Endothelial cell of umbilical vein (primary cell): ENCODE data around the gene RPL18A. TPM values are rescaled to one million over a fixed set of nuclear protein-coding genes. Genes with fewer than 3 reads are reported as not detected.

Experiments used
- BruUV-seq: library from RNA; stranded (reverse); fragments of 400-500 nt; replicated peaks from 2 replicates; lab custom pipeline; 2021; lab: Mats Ljungman, UMichigan
- CTCF ChIA-PET: fragments of 300-600, 350-600 bp; sonication (Branson Sonifier 250); formaldehyde crosslinking; loops from one replicate; lab custom pipeline; 2021; ENCODE audit warnings: antibody characterized with exemption, inconsistent platforms; lab: Charles Lee
- POLR2A ChIA-PET: fragments of 300-600, 350-600 bp; sonication (Branson Sonifier 250); formaldehyde crosslinking; loops from one replicate; lab custom pipeline; 2021; ENCODE audit warnings: antibody characterized with exemption, inconsistent platforms; lab: Charles Lee
- DNase-seq: peaks from one replicate; pipeline ENCODE4 v3.0.0-alpha.2; 2011; ENCODE audit warnings: low read depth, low spot score
- FAIRE-seq: peaks from 2 replicates; lab custom pipeline; 2011; peaks lifted over from hg19 to GRCh38; lab: Jason Lieb, UNC
- H2AFZ ChIP-seq: 2 replicates; pipeline ENCODE4 v1.6.0; 2012; ENCODE audit warnings: low read depth, low read length, control low read depth, inconsistent platforms
- H3K27ac ChIP-seq: 2 replicates; pipeline ENCODE4 v1.5.1; 2011; ENCODE audit warnings: low read depth, mild to moderate bottlenecking, control low read depth, low read length, moderate library complexity; ENCODE audit not compliant: insufficient read depth
- H3K27me3 ChIP-seq, 2 experiments: 2 replicates each; pipeline versions ENCODE4 v1.6.0 to v1.6.1; 2011; ENCODE audit warnings: low read length in 2 of 2, mixed read lengths in 1 of 2; ENCODE audit not compliant: control insufficient read depth in 2 of 2, insufficient read depth in 2 of 2
- H3K36me3 ChIP-seq, 2 experiments: 2 replicates in 1 of 2; 3 replicates in 1 of 2; pipeline ENCODE4 v1.5.1; 2011; ENCODE audit warnings: low read length in 2 of 2, mild to moderate bottlenecking in 1 of 2, moderate library complexity in 1 of 2; ENCODE audit not compliant: control insufficient read depth in 2 of 2, insufficient read depth in 2 of 2; ENCODE audit errors: extremely low read depth in 1 of 2
- H3K4me1 ChIP-seq: 3 replicates; pipeline ENCODE4 v1.5.1; 2011; ENCODE audit warnings: mild to moderate bottlenecking, low read length; ENCODE audit not compliant: control insufficient read depth, insufficient read depth; ENCODE audit errors: extremely low read depth
- H3K4me2 ChIP-seq: 2 replicates; pipeline ENCODE4 v1.6.1; 2011; ENCODE audit warnings: low read length, control low read depth, mixed read lengths; ENCODE audit not compliant: insufficient read depth
- H3K4me3 ChIP-seq, 3 experiments: fragments of 200-600 bp in 1 of 3; sonication (generic), shearing (Covaris generic) in 1 of 3; replicated peaks in 1 of 3; 2 replicates each; pipeline ENCODE4 v1.5.1; 2011 to 2016; ENCODE audit warnings: control low read depth in 3 of 3, low read length in 3 of 3, mild to moderate bottlenecking in 2 of 3, inconsistent platforms in 1 of 3, low read depth in 1 of 3, moderate library complexity in 1 of 3; ENCODE audit not compliant: insufficient read depth in 1 of 3
- H3K79me2 ChIP-seq: 2 replicates; pipeline ENCODE4 v1.6.0; 2012; ENCODE audit warnings: low read length, inconsistent platforms; ENCODE audit not compliant: control insufficient read depth, insufficient read depth
- H3K9ac ChIP-seq: replicated peaks from 2 replicates; pipeline ENCODE3; 2011; ENCODE audit warnings: low read length, control low read depth; ENCODE audit not compliant: insufficient read depth; ENCODE audit errors: extremely low read depth
- H3K9me1 ChIP-seq: replicated peaks from 3 replicates; pipeline ENCODE4 v1.6.0; 2011; ENCODE audit warnings: mild to moderate bottlenecking, low read length; ENCODE audit not compliant: control insufficient read depth, insufficient read depth; ENCODE audit errors: extremely low read depth
- H3K9me3 ChIP-seq: replicated peaks from 2 replicates; pipeline ENCODE4 v1.5.1; 2012; ENCODE audit warnings: low read length, inconsistent platforms; ENCODE audit not compliant: control insufficient read depth, insufficient read depth
- H4K20me1 ChIP-seq: replicated peaks from 2 replicates; pipeline ENCODE3; 2011; ENCODE audit warnings: mild to moderate bottlenecking, low read length; ENCODE audit not compliant: control insufficient read depth, insufficient read depth; ENCODE audit errors: extremely low read depth
- EZH2 ChIP-seq: IDR thresholded peaks from 2 replicates; pipeline ENCODE4 v1.6.1; 2012; ENCODE audit warnings: borderline replicate concordance, low read depth, mild to moderate bottlenecking, moderate library complexity, low read length, inconsistent platforms; ENCODE audit not compliant: severe bottlenecking
- FOS ChIP-seq: IDR thresholded peaks from 2 replicates; pipeline ENCODE4 v1.6.1; 2011; ENCODE audit warnings: mild to moderate bottlenecking, low read length, moderate library complexity, borderline replicate concordance; ENCODE audit not compliant: insufficient read depth
- GATA2 ChIP-seq: IDR thresholded peaks from 2 replicates; pipeline ENCODE4 v1.7.0; 2011; ENCODE audit warnings: low read depth, mild to moderate bottlenecking, moderate library complexity, mixed read lengths, low read length; ENCODE audit not compliant: insufficient read length, insufficient read depth
- JUN ChIP-seq: IDR thresholded peaks from 2 replicates; pipeline ENCODE4 v1.6.1; 2011; ENCODE audit warnings: borderline replicate concordance, low read depth; ENCODE audit not compliant: insufficient read length, insufficient read depth
- MYC ChIP-seq: IDR thresholded peaks from one replicate; pipeline ENCODE4 v1.6.1; 2011; ENCODE audit warnings: mild to moderate bottlenecking, low read depth, low read length
- POLR2A ChIP-seq: IDR thresholded peaks from 2 replicates; pipeline ENCODE4 v1.6.1; 2012; ENCODE audit warnings: low read depth, mild to moderate bottlenecking, control low read depth, low read length
- POLR2AphosphoS5 ChIP-seq: IDR thresholded peaks from 2 replicates; pipeline ENCODE4 v1.6.1; 2012; ENCODE audit warnings: low read depth, mild to moderate bottlenecking, control low read depth, low read length, moderate library complexity; ENCODE audit not compliant: insufficient read depth
- dilution Hi-C: fragments of 300-500 bp; cut with MboI; formaldehyde crosslinking; loops from one replicate; pipeline ENCODE4 v1.15.0; 2019; ENCODE audit warnings: low sequenced_read_pairs; ENCODE audit not compliant: extremely low pct_ligation_motif_present
- intact Hi-C: fragments of 100-400 bp; cut with micrococcal nuclease; formaldehyde crosslinking; loops from one replicate; pipeline ENCODE4 v1.10.0; 2022
- polyA plus RNA-seq, 4 experiments: library from polyadenylated mRNA; depleted of rRNA in 3 of 4; stranded (reverse) in 3 of 4; unstranded in 1 of 4; fragments of >200 nt; gene quantifications; 2 replicates each; pipeline versions ENCODE4 v1.2.1 to v1.2.3, GENCODE V29; 2011 to 2012; ENCODE audit warnings: missing spikeins in 1 of 4
- total RNA-seq: library from RNA; stranded (reverse); gene quantifications from 2 replicates; pipeline ENCODE4 v1.2.3, GENCODE V29; 2021
- TF ChIP-seq, protein P1 (sequence below): IDR thresholded peaks from 2 replicates; pipeline ENCODE4 v1.6.1; 2011; ENCODE audit not compliant: insufficient read depth, insufficient read length
- TF ChIP-seq, protein P2 (sequence below), 2 donors: IDR thresholded peaks; 1 replicate in 1 of 2; 2 replicates in 1 of 2; pipeline ENCODE4 v1.5.1; 2011; ENCODE audit warnings: low read length in 2 of 2, mild to moderate bottlenecking in 2 of 2, moderate library complexity in 2 of 2, control low read depth in 1 of 2, inconsistent platforms in 1 of 2, low read depth in 1 of 2; ENCODE audit not compliant: insufficient read depth in 1 of 2; ENCODE audit errors: extremely low read depth in 1 of 2

Gene RPL18A
- total and polyA plus RNA-seq, 2 donors (not counting 3 experiments of a cell fraction or from before 2014, with no cell fraction given) = 1,970 to 2,869 TPM

DNA sequence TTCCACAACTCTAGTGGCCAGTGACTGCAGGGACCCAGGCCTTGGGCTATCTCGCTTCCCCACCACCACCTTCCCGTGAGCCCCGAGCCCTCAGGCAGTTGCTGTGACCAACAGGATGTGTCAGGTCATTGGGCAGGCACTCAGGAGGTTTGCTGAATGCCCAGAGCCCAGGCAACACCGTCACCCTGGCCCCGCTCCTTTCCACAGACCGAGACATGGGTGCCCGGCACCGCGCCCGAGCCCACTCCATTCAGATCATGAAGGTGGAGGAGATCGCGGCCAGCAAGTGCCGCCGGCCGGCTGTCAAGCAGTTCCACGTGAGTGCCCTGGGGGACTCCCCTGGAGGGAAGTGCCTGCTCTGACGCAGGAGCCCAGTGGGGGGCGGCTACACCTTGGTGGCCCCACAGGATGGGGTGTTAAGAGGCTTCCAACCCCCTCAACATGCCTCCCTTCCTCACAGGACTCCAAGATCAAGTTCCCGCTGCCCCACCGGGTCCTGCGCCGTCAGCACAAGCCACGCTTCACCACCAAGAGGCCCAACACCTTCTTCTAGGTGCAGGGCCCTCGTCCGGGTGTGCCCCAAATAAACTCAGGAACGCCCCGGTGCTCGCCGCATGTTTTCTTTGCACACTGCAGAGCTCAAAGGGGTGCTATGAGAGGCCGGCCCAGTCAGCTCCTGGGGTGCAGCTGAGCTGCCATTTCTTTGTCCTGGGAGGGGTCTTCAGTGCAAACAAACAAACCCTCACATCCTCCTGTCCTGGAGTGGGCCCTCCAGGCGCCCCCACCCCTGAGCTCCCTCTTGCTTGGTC lies 3.2 kb downstream of the RPL18A start:
- no peak for FAIRE-seq
- H3K9ac ChIP-seq = no peak overlapping the region
- TF ChIP-seq, protein P1, sequence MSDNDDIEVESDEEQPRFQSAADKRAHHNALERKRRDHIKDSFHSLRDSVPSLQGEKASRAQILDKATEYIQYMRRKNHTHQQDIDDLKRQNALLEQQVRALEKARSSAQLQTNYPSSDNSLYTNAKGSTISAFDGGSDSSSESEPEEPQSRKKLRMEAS = no peak
- TF ChIP-seq MYC = no peak
- H3K36me3 ChIP-seq = peaks cover 19 to 31% of the 10 kb centered on the region in 2 experiments
- H4K20me1 ChIP-seq = peaks cover 4% of the 10 kb centered on the region
- BruUV-seq = no TSS peak
- peaks cover 32% of the 10 kb centered on the region for H3K79me2 ChIP-seq
- no peak overlapping the region for H3K4me3 ChIP-seq
- no peak for DNase-seq
- H2AFZ ChIP-seq = no peak overlapping the region
- ChIA-PET CTCF (interaction anchor here (1.2 to 3.4 kb wide), 2 partner anchors 9 to 70 kb away, joined by 4 to 22 read pairs; partner anchors contain the start of genes CCDC124 and SLC5A5), POLR2A (no interaction called here)
- H3K9me3 ChIP-seq = no peaks in the 10 kb centered on the region
- H3K9me1 ChIP-seq = no peaks in the 10 kb centered on the region
- dilution Hi-C loops = no loop called here
- peaks cover 15% of the 10 kb centered on the region for H3K4me1 ChIP-seq
- H3K4me2 ChIP-seq = no peak overlapping the region
- H3K27ac ChIP-seq = no peak overlapping the region
- peaks cover 0 to 2% of the 10 kb centered on the region in 2 experiments for H3K27me3 ChIP-seq
- intact Hi-C loops = no loop called here

DNA sequence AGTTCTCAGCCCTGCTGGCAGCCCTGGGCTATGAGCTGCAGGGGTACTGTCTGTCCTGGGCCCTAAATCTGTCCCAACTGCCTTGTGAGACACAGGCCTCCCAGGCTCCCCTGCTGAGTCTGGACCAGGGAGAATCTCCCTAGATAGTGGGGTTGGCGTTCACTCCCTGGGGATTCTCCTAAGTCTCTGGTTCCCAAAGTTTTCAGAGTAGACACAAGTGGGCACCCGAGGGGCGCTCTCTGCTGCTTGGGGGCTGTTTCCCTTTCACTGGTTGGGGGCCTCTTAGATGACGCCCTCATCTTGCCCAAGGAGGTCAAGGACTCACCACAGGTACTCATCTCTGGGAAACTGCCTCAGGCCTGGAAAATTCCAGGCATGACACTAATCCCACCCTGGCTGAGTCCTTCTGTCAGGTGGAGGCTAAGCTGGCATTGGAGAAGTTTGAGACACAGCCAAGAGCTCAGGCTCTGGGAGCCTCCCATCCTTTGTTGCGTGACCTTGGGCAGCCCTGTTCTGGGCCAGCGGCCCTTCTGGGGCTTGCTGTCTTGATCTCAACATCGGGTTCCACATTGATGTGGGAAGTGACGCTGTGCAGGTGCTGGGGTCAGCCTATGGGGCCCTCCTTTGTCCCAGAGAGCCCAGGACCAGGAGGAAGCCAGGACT lies 3.9 kb downstream of the RPL18A start:
- no peak for TF ChIP-seq FOS
- TF ChIP-seq EZH2 = no peak
- TF ChIP-seq JUN = no peak
- no peak for TF ChIP-seq MYC
- TF ChIP-seq GATA2 = no peak
- TF ChIP-seq, protein P1 = no peak
- TF ChIP-seq POLR2A = no peak
- TF ChIP-seq, protein P2, sequence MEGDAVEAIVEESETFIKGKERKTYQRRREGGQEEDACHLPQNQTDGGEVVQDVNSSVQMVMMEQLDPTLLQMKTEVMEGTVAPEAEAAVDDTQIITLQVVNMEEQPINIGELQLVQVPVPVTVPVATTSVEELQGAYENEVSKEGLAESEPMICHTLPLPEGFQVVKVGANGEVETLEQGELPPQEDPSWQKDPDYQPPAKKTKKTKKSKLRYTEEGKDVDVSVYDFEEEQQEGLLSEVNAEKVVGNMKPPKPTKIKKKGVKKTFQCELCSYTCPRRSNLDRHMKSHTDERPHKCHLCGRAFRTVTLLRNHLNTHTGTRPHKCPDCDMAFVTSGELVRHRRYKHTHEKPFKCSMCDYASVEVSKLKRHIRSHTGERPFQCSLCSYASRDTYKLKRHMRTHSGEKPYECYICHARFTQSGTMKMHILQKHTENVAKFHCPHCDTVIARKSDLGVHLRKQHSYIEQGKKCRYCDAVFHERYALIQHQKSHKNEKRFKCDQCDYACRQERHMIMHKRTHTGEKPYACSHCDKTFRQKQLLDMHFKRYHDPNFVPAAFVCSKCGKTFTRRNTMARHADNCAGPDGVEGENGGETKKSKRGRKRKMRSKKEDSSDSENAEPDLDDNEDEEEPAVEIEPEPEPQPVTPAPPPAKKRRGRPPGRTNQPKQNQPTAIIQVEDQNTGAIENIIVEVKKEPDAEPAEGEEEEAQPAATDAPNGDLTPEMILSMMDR (IDR thresholded peaks at IDR 0.05; ENCODE audit: extremely low read depth in 1 of 2, insufficient read depth in 1 of 2, low read depth in 1 of 2, low read length in 2 of 2) = no peak
- no peak for TF ChIP-seq POLR2AphosphoS5
- dilution Hi-C loops = no loop called here
- H3K9me1 ChIP-seq = no peaks in the 10 kb centered on the region
- no peaks in the 10 kb centered on the region for H3K9me3 ChIP-seq
- BruUV-seq = no TSS peak
- intact Hi-C loops = no loop called here
- POLR2A ChIA-PET = no interaction called here
- H3K9ac ChIP-seq = no peak overlapping the region
- peaks cover 5 to 6% of the 10 kb centered on the region in 2 experiments for H3K27me3 ChIP-seq
- peaks cover 32% of the 10 kb centered on the region for H3K79me2 ChIP-seq
- no peak overlapping the region for H3K27ac ChIP-seq
- no peak overlapping the region for H2AFZ ChIP-seq
- CTCF ChIA-PET = interaction anchor here (3.4 kb wide), 1 partner anchor 69 kb away, joined by 22 read pairs; the partner anchor contains the start of gene CCDC124
- H3K4me1 ChIP-seq = peaks cover 15% of the 10 kb centered on the region
- H3K4me3 ChIP-seq = no peak overlapping the region
- DNase-seq (no peak), FAIRE-seq (no peak)
- H4K20me1 ChIP-seq = peaks cover 4% of the 10 kb centered on the region
- no peak overlapping the region for H3K4me2 ChIP-seq
- peaks cover 19 to 31% of the 10 kb centered on the region in 2 experiments for H3K36me3 ChIP-seq
